Measurements from ENCODE around the gene FKBP3. TPM values are rescaled to one million over a fixed set of nuclear protein-coding genes. Genes with fewer than 3 reads are reported as not detected.
"Not testable (repeated sequence)": the region's sequence is repeated elsewhere in the genome, so short reads cannot be mapped to it uniquely, and the experiment has no call there.

The FKBP3 gene
- 100 to 1,000 TPM; 115 to 119 (median 119) TPM for polyA plus RNA-seq (ENCODE audit: insufficient read length in 3 of 3)
- long read RNA-seq, donor 1, transcript FKBP3-202 (7 exons, 1,346 nt), result major isoform, 63 of 92 reads
- long read RNA-seq, donor 1, partial matches to known transcripts, result 28 of 92 reads
- long read RNA-seq, donor 1, other reads (novel, unspliced or antisense), result 0 of 92 reads
- long read RNA-seq, donor 2, transcript FKBP3-202 (7 exons, 1,346 nt), result major isoform, 86 of 115 reads
- long read RNA-seq, donor 2, partial matches to known transcripts, result 29 of 115 reads
- long read RNA-seq, donor 2, other reads (novel, unspliced or antisense), result 0 of 115 reads
- long read RNA-seq, donor 3, transcript FKBP3-202 (7 exons, 1,346 nt), result major isoform, 45 of 77 reads
- long read RNA-seq, donor 3, partial matches to known transcripts, result 32 of 77 reads
- long read RNA-seq, donor 3, other reads (novel, unspliced or antisense), result 0 of 77 reads
- long read RNA-seq, donor 4, transcript FKBP3-202 (7 exons, 1,346 nt), result major isoform, 65 of 98 reads
- long read RNA-seq, donor 4, partial matches to known transcripts, result 32 of 98 reads
- long read RNA-seq, donor 4, other reads (novel, unspliced or antisense), result 0 of 98 reads
- long read RNA-seq, donor 5, transcript FKBP3-202 (7 exons, 1,346 nt), result major isoform, 22 of 66 reads
- long read RNA-seq, donor 5, partial matches to known transcripts, result 38 of 66 reads
- long read RNA-seq, donor 5, other reads (novel, unspliced or antisense), result 5 of 66 reads
- long read RNA-seq, donor 6, transcript FKBP3-203 (3 exons, 704 nt), result minor isoform, 8 of 103 reads
- long read RNA-seq, donor 6, transcript FKBP3-202 (7 exons, 1,346 nt), result major isoform, 44 of 103 reads
- long read RNA-seq, donor 6, partial matches to known transcripts, result 51 of 103 reads
- long read RNA-seq, donor 6, other reads (novel, unspliced or antisense), result 0 of 103 reads
- long read RNA-seq, donor 7, transcript FKBP3-202 (7 exons, 1,346 nt), result major isoform, 50 of 123 reads
- long read RNA-seq, donor 7, partial matches to known transcripts, result 71 of 123 reads
- long read RNA-seq, donor 7, other reads (novel, unspliced or antisense), result 0 of 123 reads
- long read RNA-seq, donor 8, transcript FKBP3-202 (7 exons, 1,346 nt), result major isoform, 27 of 32 reads
- long read RNA-seq, donor 8, partial matches to known transcripts, result 5 of 32 reads
- long read RNA-seq, donor 8, other reads (novel, unspliced or antisense), result 0 of 32 reads
- long read RNA-seq, donor 9, transcript FKBP3-202 (7 exons, 1,346 nt), result major isoform, 72 of 107 reads
- long read RNA-seq, donor 9, partial matches to known transcripts, result 32 of 107 reads
- long read RNA-seq, donor 9, other reads (novel, unspliced or antisense), result 0 of 107 reads
- long read RNA-seq, donor 10, transcript FKBP3-202 (7 exons, 1,346 nt), result major isoform, 47 of 75 reads
- long read RNA-seq, donor 10, partial matches to known transcripts, result 25 of 75 reads
- long read RNA-seq, donor 10, other reads (novel, unspliced or antisense), result 0 of 75 reads
- long read RNA-seq, donor 11, transcript FKBP3-202 (7 exons, 1,346 nt), result major isoform, 35 of 84 reads
- long read RNA-seq, donor 11, partial matches to known transcripts, result 48 of 84 reads
- long read RNA-seq, donor 11, other reads (novel, unspliced or antisense), result 0 of 84 reads
- long read RNA-seq, donor 12, transcript FKBP3-202 (7 exons, 1,346 nt), result major isoform, 69 of 131 reads
- long read RNA-seq, donor 12, transcript FKBP3-203 (3 exons, 704 nt), result minor isoform, 7 of 131 reads
- long read RNA-seq, donor 12, partial matches to known transcripts, result 50 of 131 reads
- long read RNA-seq, donor 12, other reads (novel, unspliced or antisense), result 5 of 131 reads
- long read RNA-seq, donor 13, transcript FKBP3-202 (7 exons, 1,346 nt), result major isoform, 27 of 65 reads
- long read RNA-seq, donor 13, partial matches to known transcripts, result 36 of 65 reads
- long read RNA-seq, donor 13, other reads (novel, unspliced or antisense), result 0 of 65 reads
- long read RNA-seq, donor 14, result 0 reads
- long read RNA-seq, donor 15, result 0 reads
- long read RNA-seq, donor 16, transcript FKBP3-202 (7 exons, 1,346 nt), result major isoform, 56 of 92 reads
- long read RNA-seq, donor 16, partial matches to known transcripts, result 35 of 92 reads
- long read RNA-seq, donor 16, other reads (novel, unspliced or antisense), result 0 of 92 reads

GRCh38 chr14:45134051-45134958 lies at the start of gene FKBP3:
TSS of gene FKBP3 (minus strand) at chr14:45134481. CDS start at chr14:45134456, 25 bp downstream.
- DNase-seq, result peak; percentile 98

GRCh38 chr14:45181806-45182205 lies 47.5 kb upstream of the FKBP3 start:
- DNase-seq, result no peak

DNA sequence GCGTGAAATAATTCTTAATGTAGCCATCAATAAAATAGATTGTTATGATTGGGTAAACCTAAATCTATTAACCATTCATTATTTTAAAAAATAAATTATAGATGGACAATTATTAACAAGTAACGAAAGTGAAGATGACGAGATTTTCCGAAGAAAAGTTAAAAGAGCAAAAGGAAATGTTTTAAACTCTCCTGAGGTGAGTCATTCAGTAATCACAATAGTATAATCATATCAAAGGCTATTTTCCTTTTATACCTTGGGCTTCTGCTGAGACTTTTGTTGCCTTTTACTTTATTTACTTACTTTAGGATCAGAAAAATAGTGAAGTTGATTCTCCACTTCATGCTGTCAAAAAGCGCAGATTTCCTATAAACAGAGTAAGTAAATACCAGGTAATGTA lies 47.0 kb upstream of the FKBP3 start:
- no peak for DNase-seq

DNA sequence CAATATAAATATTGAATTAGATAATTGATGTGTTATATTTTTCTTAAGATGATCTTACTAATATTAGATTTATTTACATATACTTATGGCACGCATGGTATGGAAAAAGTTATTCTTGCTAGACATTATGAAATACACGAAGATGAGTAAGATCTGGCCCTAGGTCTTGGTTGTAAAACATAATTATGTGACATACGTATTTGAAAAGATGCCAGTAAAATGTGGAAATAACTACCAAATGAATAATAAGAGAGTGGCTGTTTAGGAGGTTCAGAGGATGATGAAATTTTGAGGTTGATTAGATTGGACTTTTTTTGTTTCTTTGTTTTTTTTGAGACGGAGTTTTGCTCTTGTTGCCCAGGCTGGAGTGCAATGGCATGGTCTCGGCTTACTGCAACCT lies 42.8 kb upstream of the FKBP3 start:
- no peak for DNase-seq

DNA sequence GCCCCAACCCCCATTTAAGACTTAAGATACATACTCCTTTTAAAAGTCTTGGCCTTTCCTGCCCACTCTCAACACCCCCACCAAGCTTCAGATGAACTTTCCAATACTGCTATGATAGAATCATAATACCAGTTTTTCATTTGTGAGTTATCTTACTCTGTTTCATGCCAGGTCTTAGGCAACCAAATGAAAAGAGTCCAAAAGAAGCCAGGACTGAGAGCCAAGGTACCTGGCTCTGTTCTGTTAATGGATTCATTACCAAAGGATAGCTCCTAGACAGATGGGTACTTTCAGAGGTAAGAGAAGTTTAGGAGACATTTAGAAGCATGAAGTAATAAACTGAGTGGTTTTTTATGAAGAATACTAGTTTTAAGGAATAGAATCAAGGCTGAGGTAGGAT lies 35.6 kb upstream of the FKBP3 start:
- DNase-seq, result no peak

- no peak for DNase-seq
Observed at GRCh38 chr14:45156067-45156466, 21.8 kb upstream of the FKBP3 start.

DNA sequence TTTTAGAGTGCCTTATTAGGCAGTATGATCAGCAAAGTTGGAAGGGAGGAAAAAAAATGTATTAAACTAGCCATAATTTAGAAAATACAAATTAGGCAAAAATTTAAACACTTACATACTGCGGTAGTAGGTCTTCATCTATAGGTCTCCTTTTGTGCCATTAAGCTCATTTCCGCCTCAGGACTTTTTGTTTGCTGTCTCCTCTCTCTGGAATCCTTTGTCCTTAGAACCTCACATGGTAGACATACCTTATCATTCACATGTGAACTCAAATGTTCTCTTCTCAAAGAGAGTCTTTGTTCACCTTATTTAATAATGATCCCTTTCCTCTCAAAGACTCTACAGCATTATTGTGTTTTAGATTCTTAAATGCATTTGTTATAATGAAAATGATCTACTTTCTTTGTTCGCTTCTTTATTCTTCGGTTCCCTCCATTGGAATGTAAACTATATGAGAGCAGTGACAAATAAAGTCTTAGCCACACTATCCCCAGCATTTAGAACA lies 16.2 kb upstream of the FKBP3 start:
- no peak for DNase-seq

- no peak for DNase-seq
Observed at GRCh38 chr14:45149602-45150001, 15.3 kb upstream of the FKBP3 start.

DNA sequence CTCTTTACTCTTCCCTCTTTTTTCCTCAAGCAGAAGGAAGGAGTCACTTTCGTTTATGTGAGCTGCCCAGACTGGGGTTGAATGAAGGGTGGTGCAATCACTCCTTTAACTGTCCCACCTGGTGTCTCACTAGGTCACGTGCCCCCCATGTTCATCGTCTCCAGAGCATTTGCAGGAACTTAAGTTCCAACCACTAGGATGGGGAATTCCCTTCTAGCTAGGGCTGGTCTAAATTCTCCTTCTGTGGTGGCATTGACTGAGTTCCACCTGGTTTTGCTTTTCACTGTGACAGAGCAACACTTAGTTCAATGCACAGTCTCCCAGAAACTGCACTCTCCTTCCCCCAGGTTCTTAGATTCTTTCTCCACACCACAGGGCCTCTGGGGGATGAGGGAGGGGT lies 10.9 kb upstream of the FKBP3 start:
- DNase-seq, result no peak

DNA sequence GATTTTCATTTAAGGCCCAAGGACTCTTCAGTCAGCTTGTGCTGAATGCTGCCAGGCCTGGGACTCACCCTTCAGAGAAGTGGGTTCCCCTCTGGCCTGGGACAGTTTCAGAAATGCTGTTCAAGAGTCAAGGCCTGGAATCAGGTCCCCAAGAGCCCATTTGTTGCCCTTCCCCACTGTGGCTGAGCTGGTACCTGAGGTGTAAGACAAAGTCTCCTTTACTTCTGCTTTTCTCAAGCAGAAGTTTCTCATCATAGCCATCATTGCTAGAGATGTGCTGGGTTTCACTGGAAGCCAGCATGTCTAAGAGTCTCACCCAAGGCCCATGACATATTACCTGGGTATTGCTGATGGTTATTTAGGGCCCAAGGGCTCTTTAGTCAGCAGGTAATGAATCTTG lies 10.4 kb upstream of the FKBP3 start:
- no peak for DNase-seq

DNA sequence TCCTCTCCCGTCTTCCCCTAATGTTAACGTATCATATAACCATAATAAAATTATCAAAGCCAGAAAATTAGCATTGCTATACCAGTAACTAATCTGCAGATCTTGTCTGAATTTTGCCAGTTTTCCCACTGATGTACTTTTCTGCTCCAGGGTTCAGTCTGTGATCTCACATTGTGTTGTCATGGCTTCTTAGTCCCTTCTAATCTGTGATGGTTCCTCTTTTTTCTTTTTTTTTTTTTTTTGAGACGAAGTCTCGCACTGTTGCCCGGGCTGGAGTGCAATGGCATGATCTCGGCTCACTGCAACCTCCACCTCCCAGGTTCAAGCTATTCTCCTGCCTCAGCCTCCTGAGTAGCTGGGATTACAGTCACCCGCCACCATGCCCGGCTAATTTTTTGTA lies 7.8 kb upstream of the FKBP3 start:
- not testable (repeated sequence) for DNase-seq

DNA sequence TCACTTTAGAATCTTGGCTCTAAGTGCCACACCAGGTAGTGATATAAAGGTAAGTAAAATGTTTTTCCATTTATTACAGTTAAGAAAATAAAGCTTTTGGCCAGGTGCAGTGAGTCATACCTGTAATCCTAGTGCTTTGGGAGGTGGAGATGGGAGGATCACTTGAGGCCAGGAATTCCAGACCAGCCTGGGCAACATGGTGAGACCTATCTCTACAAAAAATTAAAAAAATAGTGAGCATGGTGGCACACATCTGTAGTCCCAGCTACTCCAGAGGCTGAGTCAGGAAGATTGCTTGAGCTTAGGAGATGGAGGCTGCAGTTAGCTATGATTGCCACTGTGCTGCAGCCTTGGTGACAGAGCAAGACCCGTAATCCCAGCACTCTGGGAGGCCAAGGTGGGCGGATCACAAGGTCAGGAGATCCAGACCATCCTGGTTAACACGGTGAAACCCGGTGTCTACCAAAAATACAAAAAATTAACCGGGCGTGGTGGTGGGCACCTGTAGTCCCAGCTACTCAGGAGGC lies 6.4 kb upstream of the FKBP3 start:
- no peak for DNase-seq

DNA sequence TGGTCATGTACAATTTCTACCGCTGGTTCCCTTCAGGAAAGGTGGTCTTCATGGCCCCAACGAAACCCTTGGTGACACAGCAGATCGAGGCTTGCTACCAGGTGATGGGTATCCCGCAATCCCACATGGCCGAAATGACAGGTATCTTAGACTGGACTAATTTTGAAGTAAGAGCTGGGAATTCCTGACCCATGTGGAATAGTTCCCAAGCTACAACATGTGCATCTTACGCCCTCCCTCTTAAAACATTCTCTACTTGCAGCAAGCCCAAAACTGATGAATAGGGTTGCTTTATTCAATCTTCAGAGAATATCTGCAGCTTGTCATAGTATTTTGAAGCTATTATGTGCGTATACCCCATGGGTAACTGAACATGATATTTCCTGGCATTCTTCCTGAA lies 2.1 kb upstream of the FKBP3 start:
- DNase-seq, result peak; percentile 2

DNA sequence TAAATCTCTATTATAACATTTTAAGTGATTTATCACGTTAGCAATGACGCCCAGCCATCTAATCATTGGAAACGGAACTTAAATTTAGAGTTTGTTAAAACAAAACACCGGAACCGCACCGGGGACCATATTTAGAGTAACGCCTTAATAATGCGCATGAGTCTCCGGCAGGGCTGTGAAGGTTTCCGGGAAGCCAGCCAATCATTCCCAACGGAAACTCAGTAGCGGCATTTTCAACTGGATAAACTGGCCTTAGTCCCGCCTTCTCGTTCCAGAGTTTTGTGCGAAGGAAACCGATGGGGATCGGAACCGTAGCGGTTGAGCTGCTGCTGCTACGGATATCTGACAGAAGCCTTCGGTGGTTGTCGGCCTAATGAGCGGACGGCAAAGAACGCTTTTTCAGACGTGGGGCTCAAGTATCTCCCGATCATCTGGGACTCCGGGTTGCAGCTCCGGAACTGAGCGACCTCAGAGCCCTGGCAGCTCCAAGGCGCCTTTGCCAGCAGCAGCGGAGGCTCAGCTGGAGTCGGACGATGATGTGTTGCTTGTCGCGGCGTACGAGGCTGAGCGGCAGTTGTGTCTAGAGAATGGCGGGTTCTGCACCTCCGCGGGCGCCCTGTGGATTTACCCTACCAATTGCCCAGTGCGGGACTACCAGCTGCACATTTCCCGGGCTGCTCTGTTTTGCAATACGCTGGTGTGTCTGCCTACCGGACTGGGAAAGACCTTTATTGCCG lies 1.5 kb upstream of the FKBP3 start, which contains the start of gene FANCM:
Gene FANCM, plus strand, starts transcription at position 272 of the 737 bp plus-strand sequence. Its CDS starts 102 bp downstream, at position 374.
- DNase-seq, result peak; percentile 98

DNA sequence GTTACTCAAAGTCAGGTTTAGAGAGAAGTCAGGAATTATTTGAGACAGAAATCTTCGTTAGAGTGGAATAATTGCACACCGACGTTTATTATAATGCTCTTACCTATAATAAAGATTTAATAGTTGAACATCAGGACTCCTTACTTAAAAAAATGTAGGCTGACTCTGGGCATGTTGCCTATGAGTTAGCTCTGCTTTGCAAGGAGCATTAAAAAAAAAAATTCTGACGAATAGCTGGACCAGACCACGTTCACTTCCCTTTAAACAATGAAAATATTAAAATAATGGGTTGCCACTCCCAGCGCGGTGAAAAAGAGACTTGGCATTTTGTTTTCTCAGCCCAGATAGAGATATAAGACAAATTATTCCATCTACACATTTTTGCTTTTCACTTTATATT lies 875 bp upstream of the FKBP3 start:
- DNase-seq, result peak; percentile 16

- no peak for DNase-seq
Observed at GRCh38 chr14:45133683-45134050, 614 bp downstream of the FKBP3 start.

GRCh38 chr14:45128963-45129629 lies 5.2 kb downstream of the FKBP3 start:
- no peak for DNase-seq
